Esophagus muscularis mucosa (tissue), 3 donors: ENCODE results near the gene SPATA9.

ENCODE experiments used
- POLR2A ChIP-seq: fragments of 450-650 bp; IDR thresholded peaks from one replicate; pipeline ENCODE4 v1.6.1; 2017; ENCODE audit warnings: antibody characterized with exemption, moderate library complexity, mild to moderate bottlenecking, low read depth
- TF ChIP-seq, protein P1 (sequence below), 3 experiments: fragments of 200-600 bp in 2 of 3; fragments of 450-650 bp in 1 of 3; sonication (generic) in 2 of 3; IDR thresholded peaks; one replicate each; pipeline ENCODE4 v1.5.1; 2017 to 2019; ENCODE audit warnings: antibody characterized with exemption in 3 of 3, mild to moderate bottlenecking in 2 of 3, moderate library complexity in 1 of 3

DNA sequence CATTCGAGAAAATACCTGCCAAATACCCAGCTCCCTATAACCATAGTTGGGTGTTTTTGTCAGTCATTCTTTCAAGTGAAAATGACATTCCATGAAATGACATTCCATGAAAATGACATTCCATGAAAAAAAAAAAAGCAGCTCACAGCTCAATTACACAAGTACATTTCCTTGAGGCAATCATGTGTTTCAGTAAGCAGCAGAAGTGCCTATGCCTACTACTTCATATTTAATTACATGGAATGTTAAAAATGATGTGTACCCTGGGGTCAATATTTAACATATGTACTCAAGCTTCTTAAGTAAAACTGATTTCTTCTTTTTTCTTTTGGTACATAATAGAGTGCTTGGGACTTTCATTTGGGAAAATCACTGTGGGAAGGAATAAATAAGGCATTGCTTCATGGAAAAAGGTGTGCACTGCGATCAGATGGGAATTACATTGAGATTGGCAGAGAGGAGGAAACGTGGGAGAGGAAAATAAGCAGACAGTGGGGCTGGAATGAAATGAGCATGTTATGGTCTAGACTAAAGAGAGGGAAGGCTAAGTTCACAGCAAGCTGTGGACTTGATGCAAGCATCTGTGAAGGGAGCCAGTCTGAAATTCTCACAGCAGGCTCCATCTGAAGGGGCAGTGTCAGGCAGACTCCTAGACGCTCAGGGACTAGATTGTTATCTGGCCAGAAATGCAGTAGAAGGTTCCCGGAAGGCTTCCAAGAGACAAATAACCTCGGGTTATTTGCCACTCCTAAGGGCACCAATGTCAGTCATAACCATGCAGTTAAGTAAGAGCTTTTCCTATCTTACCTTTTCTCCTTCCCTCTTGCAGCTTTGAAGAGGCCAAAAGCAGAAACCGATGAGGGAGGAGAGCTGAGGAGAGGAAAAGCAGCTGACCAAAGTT, 15.2 kb upstream of the SPATA9 start:
- no peak for TF ChIP-seq POLR2A
- TF ChIP-seq, protein P1, sequence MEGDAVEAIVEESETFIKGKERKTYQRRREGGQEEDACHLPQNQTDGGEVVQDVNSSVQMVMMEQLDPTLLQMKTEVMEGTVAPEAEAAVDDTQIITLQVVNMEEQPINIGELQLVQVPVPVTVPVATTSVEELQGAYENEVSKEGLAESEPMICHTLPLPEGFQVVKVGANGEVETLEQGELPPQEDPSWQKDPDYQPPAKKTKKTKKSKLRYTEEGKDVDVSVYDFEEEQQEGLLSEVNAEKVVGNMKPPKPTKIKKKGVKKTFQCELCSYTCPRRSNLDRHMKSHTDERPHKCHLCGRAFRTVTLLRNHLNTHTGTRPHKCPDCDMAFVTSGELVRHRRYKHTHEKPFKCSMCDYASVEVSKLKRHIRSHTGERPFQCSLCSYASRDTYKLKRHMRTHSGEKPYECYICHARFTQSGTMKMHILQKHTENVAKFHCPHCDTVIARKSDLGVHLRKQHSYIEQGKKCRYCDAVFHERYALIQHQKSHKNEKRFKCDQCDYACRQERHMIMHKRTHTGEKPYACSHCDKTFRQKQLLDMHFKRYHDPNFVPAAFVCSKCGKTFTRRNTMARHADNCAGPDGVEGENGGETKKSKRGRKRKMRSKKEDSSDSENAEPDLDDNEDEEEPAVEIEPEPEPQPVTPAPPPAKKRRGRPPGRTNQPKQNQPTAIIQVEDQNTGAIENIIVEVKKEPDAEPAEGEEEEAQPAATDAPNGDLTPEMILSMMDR (IDR thresholded peaks at IDR 0.05) = no peak
